ENCODE measurements around the gene SLC22A24. TPM values are rescaled to one million over a fixed set of nuclear protein-coding genes. Genes with fewer than 3 reads are reported as not detected.

Gene SLC22A24
- not detected in 5 replicates for total RNA-seq (2022; extraction: Qiagen RNA extraction)

GRCh38 chr11:63144121-63144520 lies at the start of gene SLC22A24:
Gene SLC22A24 (minus strand): TSS chr11:63144221. CDS start chr11:63143779, 442 bp downstream.

Other genes starting within 250 kb of the SLC22A24 start
- gene CHRM1, start 222.9 kb downstream of the SLC22A24 start, total RNA-seq (2022; extraction: Qiagen RNA extraction): 0.03 to 0.24 TPM (median 0.09 TPM) in 4 of 5 replicates, not detected in the other
- not detected in 5 replicates for gene SLC22A6, start 159.3 kb downstream of the SLC22A24 start, total RNA-seq (2022; extraction: Qiagen RNA extraction)
- not detected in 5 replicates for gene SLC22A8, start 128.4 kb downstream of the SLC22A24 start, total RNA-seq (2022; extraction: Qiagen RNA extraction)
- not detected in 5 replicates for gene SLC22A25, start 99.4 kb upstream of the SLC22A24 start, total RNA-seq (2022; extraction: Qiagen RNA extraction)
- not detected in 5 replicates for gene SLC22A9, start 225.6 kb upstream of the SLC22A24 start, total RNA-seq (2022; extraction: Qiagen RNA extraction)